GM12874 (cell line): ENCODE results near the gene KLF4.

Source experiments
- CTCF ChIP-seq: IDR thresholded peaks from 2 replicates; pipeline ENCODE4 v1.5.1; 2011; ENCODE audit warnings: low read depth, mild to moderate bottlenecking, control low read depth, low read length, moderate library complexity; ENCODE audit not compliant: insufficient read depth

The KLF4 gene

GRCh38 chr9:107489687-107490605 is at the start of gene KLF4:
Gene KLF4 (minus strand): TSS chr9:107489769. CDS start chr9:107489172, 597 bp downstream.
- TF ChIP-seq CTCF: no peak

GRCh38 chr9:107536462-107536861 is 46.9 kb upstream of the KLF4 start:
- no peak for TF ChIP-seq CTCF

GRCh38 chr9:107534510-107535078 is 45.0 kb upstream of the KLF4 start:
- TF ChIP-seq CTCF: no peak

- no peak for TF ChIP-seq CTCF
Measured at GRCh38 chr9:107530679-107531078, 41.1 kb upstream of the KLF4 start.

- TF ChIP-seq CTCF: no peak
Measured at GRCh38 chr9:107528686-107529085, 39.1 kb upstream of the KLF4 start.

GRCh38 chr9:107523539-107523938 is 34.0 kb upstream of the KLF4 start:
- no peak for TF ChIP-seq CTCF

GRCh38 chr9:107520186-107520585 is 30.6 kb upstream of the KLF4 start:
- TF ChIP-seq CTCF: no peak
